H9 (cell line): ENCODE results near the gene MEG3. TPM values are rescaled to one million over a fixed set of nuclear protein-coding genes. Genes with fewer than 3 reads are reported as not detected.

Experiments
- DNase-seq: peaks from one replicate; pipeline ENCODE4 v3.0.0-alpha.2; 2017
- H2AFZ ChIP-seq: one replicate; pipeline ENCODE4 v1.6.1; 2013; ENCODE audit warnings: mild to moderate bottlenecking, low read length, control low read depth, moderate library complexity
- H2AK5ac ChIP-seq: 2 replicates; pipeline ENCODE4 v1.6.1; 2013; ENCODE audit warnings: low read length, control low read depth, mixed read lengths; ENCODE audit not compliant: insufficient read length
- H2BK120ac ChIP-seq: one replicate; pipeline ENCODE4 v1.6.1; 2013; ENCODE audit warnings: low read depth, mild to moderate bottlenecking, low read length, control low read depth, inconsistent platforms; ENCODE audit not compliant: poor library complexity, severe bottlenecking
- H2BK12ac ChIP-seq: 2 replicates; pipeline ENCODE4 v1.6.1; 2013; ENCODE audit warnings: low read length, control low read depth, mixed read lengths, low read depth; ENCODE audit not compliant: insufficient read length
- H2BK15ac ChIP-seq: 2 replicates; pipeline ENCODE4 v1.6.1; 2013; ENCODE audit warnings: low read depth, low read length, control low read depth
- H2BK20ac ChIP-seq: one replicate; pipeline ENCODE4 v1.6.1; 2013; ENCODE audit warnings: low read depth, mild to moderate bottlenecking, low read length, control low read depth, inconsistent platforms; ENCODE audit not compliant: poor library complexity, severe bottlenecking
- H2BK5ac ChIP-seq: 2 replicates; pipeline ENCODE4 v1.6.1; 2013; ENCODE audit warnings: low read length, control low read depth, mixed read lengths; ENCODE audit not compliant: insufficient read length
- H3K14ac ChIP-seq: 2 replicates; pipeline ENCODE4 v1.6.1; 2013; ENCODE audit warnings: low read length, control low read depth; ENCODE audit not compliant: insufficient read depth
- H3K18ac ChIP-seq: 2 replicates; pipeline ENCODE4 v1.6.1; 2013; ENCODE audit warnings: low read depth, mild to moderate bottlenecking, mixed read lengths, low read length, control low read depth; ENCODE audit not compliant: insufficient read length
- H3K23ac ChIP-seq: 2 replicates; pipeline ENCODE4 v1.6.1; 2013; ENCODE audit warnings: low read length, control low read depth, mixed read lengths, low read depth; ENCODE audit not compliant: insufficient read length
- H3K23me2 ChIP-seq: 2 replicates; pipeline ENCODE4 v1.6.1; 2013; ENCODE audit warnings: low read depth, mild to moderate bottlenecking, mixed read lengths, low read length, control low read depth; ENCODE audit not compliant: insufficient read length, poor library complexity, severe bottlenecking
- H3K27ac ChIP-seq: 2 replicates; pipeline ENCODE4 v1.5.1; 2013; ENCODE audit warnings: low read length, control low read depth, mixed read lengths, low read depth; ENCODE audit not compliant: insufficient read length
- H3K27me3 ChIP-seq: 2 replicates; pipeline ENCODE4 v1.6.1; 2013; ENCODE audit warnings: low read length, control low read depth, inconsistent platforms; ENCODE audit not compliant: insufficient read depth
- H3K4ac ChIP-seq: 2 replicates; pipeline ENCODE4 v1.6.1; 2013; ENCODE audit warnings: low read depth, mild to moderate bottlenecking, control low read depth, inconsistent platforms, low read length, moderate library complexity
- H3K4me1 ChIP-seq: 2 replicates; pipeline ENCODE4 v1.6.1; 2013; ENCODE audit warnings: low read length, control low read depth, inconsistent platforms; ENCODE audit not compliant: insufficient read depth
- H3K4me2 ChIP-seq: 2 replicates; pipeline ENCODE4 v1.6.1; 2013; ENCODE audit warnings: low read length, control low read depth, mixed read lengths; ENCODE audit not compliant: insufficient read length, insufficient read depth
- H3K56ac ChIP-seq: 2 replicates; pipeline ENCODE4 v1.6.1; 2013; ENCODE audit warnings: low read depth, mild to moderate bottlenecking, mixed read lengths, low read length, control low read depth; ENCODE audit not compliant: insufficient read length
- H3K79me1 ChIP-seq: 2 replicates; pipeline ENCODE4 v1.6.1; 2013; ENCODE audit warnings: low read depth, mild to moderate bottlenecking, moderate library complexity, low read length, control low read depth, inconsistent platforms; ENCODE audit not compliant: insufficient read depth, poor library complexity, severe bottlenecking
- H3K79me2 ChIP-seq: 2 replicates; pipeline ENCODE4 v1.6.1; 2013; ENCODE audit warnings: low read length, control low read depth, inconsistent platforms; ENCODE audit not compliant: insufficient read depth
- H3K9ac ChIP-seq: 2 replicates; pipeline ENCODE4 v1.6.1; 2013; ENCODE audit warnings: low read length, control low read depth, mixed read lengths; ENCODE audit not compliant: insufficient read length; ENCODE audit errors: extremely low read depth
- H3K9me3 ChIP-seq: one replicate; pipeline ENCODE4 v1.6.1; 2013; ENCODE audit warnings: low read depth, low read length, inconsistent platforms; ENCODE audit not compliant: control insufficient read depth
- H3T11ph ChIP-seq: one replicate; pipeline ENCODE4 v1.6.1; 2013; ENCODE audit warnings: mild to moderate bottlenecking, low read length, control low read depth, inconsistent platforms
- H4K20me1 ChIP-seq: one replicate; pipeline ENCODE4 v1.6.1; 2013; ENCODE audit not compliant: control insufficient read depth, insufficient read length, insufficient read depth
- H4K5ac ChIP-seq: 2 replicates; pipeline ENCODE4 v1.6.1; 2013; ENCODE audit warnings: low read depth, mild to moderate bottlenecking, mixed read lengths, low read length, control low read depth; ENCODE audit not compliant: insufficient read length
- H4K8ac ChIP-seq: replicated peaks from 2 replicates; pipeline ENCODE4 v1.6.1; 2013; ENCODE audit warnings: low read length, control low read depth, mixed read lengths, low read depth; ENCODE audit not compliant: insufficient read length
- H4K91ac ChIP-seq: 2 replicates; pipeline ENCODE4 v1.6.1; 2013; ENCODE audit warnings: low read depth, mild to moderate bottlenecking, moderate library complexity, mixed read lengths, low read length, control low read depth; ENCODE audit not compliant: insufficient read length
- H3K27ac Mint-ChIP-seq, 3 experiments: 2 replicates in 2 of 3; 3 replicates in 1 of 3; pipeline ENCODE4 v1.8.0; 2020 to 2021; ENCODE audit warnings: mixed read lengths in 3 of 3, mild to moderate bottlenecking in 1 of 3, moderate library complexity in 1 of 3
- H3K27me3 Mint-ChIP-seq: 2 replicates; pipeline ENCODE4 v1.8.0; 2021; ENCODE audit warnings: low read depth, mild to moderate bottlenecking, moderate library complexity, mixed read lengths
- H3K36me3 Mint-ChIP-seq, 3 experiments: 2 replicates in 2 of 3; 3 replicates in 1 of 3; pipeline ENCODE4 v1.8.0; 2020 to 2021; ENCODE audit warnings: low read depth in 3 of 3, mixed read lengths in 3 of 3; ENCODE audit not compliant: insufficient read depth in 1 of 3
- H3K4me1 Mint-ChIP-seq, 2 experiments: 2 replicates each; pipeline ENCODE4 v1.8.0; 2020; ENCODE audit warnings: mixed read lengths in 2 of 2
- H3K4me3 Mint-ChIP-seq, 2 experiments: 2 replicates in 1 of 2; 3 replicates in 1 of 2; pipeline ENCODE4 v1.8.0; 2020 to 2021; ENCODE audit warnings: mild to moderate bottlenecking in 2 of 2, mixed read lengths in 2 of 2, moderate library complexity in 1 of 2
- H3K9me3 Mint-ChIP-seq, 2 experiments: 2 replicates in 1 of 2; 3 replicates in 1 of 2; pipeline ENCODE4 v1.8.0; 2020; ENCODE audit warnings: mild to moderate bottlenecking in 2 of 2, mixed read lengths in 2 of 2, moderate library complexity in 1 of 2
- WGBS: extraction: QIAGEN DNeasy Blood & Tissue Kit; methylation state at CpG from one replicate; pipeline ENCODE4 v1.1.7; 2013; ENCODE audit warnings: missing lambda C conversion rate, low lambda C conversion rate, mixed read lengths; ENCODE audit not compliant: insufficient read length; ENCODE audit errors: extremely low coverage; 5-methylcytosine and 5-hydroxymethylcytosine counted together
- total RNA-seq: library from RNA; stranded (reverse); gene quantifications from 2 replicates; pipeline ENCODE4 v1.2.1, GENCODE V29; 2021
- TF ChIP-seq, protein P1 (sequence below): fragments of 200-600 bp; sonication (generic); conservative IDR thresholded peaks from 3 replicates; pipeline ENCODE4 v1.8.0; 2021; ENCODE audit warnings: antibody characterized with exemption, mild to moderate bottlenecking

The MEG3 gene
- total RNA-seq, 1 experiment from 2014 or later: 0.52 TPM

- Histone ChIP-seq H2AFZ (no peak overlapping the region), H3K79me1 (no peaks in the 10 kb centered on the region), H2BK12ac (no peak overlapping the region), H2BK20ac (no peak overlapping the region), H3K14ac (no peak overlapping the region; the same call in 1 of the 2 replicates), H4K91ac (no peak overlapping the region), H3K4me2 (no peak overlapping the region), H3K9ac (no peak overlapping the region), H2BK120ac (no peak overlapping the region), H4K5ac (no peak overlapping the region), H2BK15ac (no peak overlapping the region), H3K56ac (no peak overlapping the region), H4K8ac (no peak overlapping the region), H3K79me2 (no peaks in the 10 kb centered on the region), H2AK5ac (no peak overlapping the region), H2BK5ac (no peak overlapping the region), H3T11ph (no peak overlapping the region), H3K27me3 (no peaks in the 10 kb centered on the region), H3K18ac (no peak overlapping the region), H3K23me2 (no peaks in the 10 kb centered on the region), H3K4ac (no peak overlapping the region), H3K27ac (no peak overlapping the region), H4K20me1 (no peaks in the 10 kb centered on the region), H3K23ac (no peak overlapping the region), H3K9me3 (no peaks in the 10 kb centered on the region), H3K4me1 (no peaks in the 10 kb centered on the region)
- Mint-ChIP-seq H3K27ac (no peak overlapping the region; a peak in 1 of 7 replicates), H3K9me3 (peaks cover 27 to 35% of the 10 kb centered on the region in 2 experiments), H3K27me3 (peaks cover 18% of the 10 kb centered on the region), H3K4me3 (no peak overlapping the region), H3K4me1 (peaks cover 11 to 24% of the 10 kb centered on the region in 2 experiments), H3K36me3 (peaks cover 9 to 36% (median 20%) of the 10 kb centered on the region in 3 experiments)
- no peak for DNase-seq
- TF ChIP-seq, protein P1, sequence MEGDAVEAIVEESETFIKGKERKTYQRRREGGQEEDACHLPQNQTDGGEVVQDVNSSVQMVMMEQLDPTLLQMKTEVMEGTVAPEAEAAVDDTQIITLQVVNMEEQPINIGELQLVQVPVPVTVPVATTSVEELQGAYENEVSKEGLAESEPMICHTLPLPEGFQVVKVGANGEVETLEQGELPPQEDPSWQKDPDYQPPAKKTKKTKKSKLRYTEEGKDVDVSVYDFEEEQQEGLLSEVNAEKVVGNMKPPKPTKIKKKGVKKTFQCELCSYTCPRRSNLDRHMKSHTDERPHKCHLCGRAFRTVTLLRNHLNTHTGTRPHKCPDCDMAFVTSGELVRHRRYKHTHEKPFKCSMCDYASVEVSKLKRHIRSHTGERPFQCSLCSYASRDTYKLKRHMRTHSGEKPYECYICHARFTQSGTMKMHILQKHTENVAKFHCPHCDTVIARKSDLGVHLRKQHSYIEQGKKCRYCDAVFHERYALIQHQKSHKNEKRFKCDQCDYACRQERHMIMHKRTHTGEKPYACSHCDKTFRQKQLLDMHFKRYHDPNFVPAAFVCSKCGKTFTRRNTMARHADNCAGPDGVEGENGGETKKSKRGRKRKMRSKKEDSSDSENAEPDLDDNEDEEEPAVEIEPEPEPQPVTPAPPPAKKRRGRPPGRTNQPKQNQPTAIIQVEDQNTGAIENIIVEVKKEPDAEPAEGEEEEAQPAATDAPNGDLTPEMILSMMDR: no peak
- no CpG with 5 or more reads among the region's 36 CpGs for WGBS
Observed at GRCh38 chr14:100824901-100825712, 811 bp upstream of the MEG3 start.
